Activated CD8-positive, alpha-beta T cell treated with anti-CD3 and anti-CD28 coated beads for 36 hours (primary cell): ENCODE results near the gene PHLDB1. TPM values are rescaled to one million over a fixed set of nuclear protein-coding genes. Genes with fewer than 3 reads are reported as not detected.

ENCODE experiments used
- ATAC-seq: fragments of 200-7000 bp; cut with Tn5 transposase; one replicate; pipeline ENCODE4 v1.10.0; 2021; ENCODE audit warnings: mild to moderate bottlenecking, moderate library complexity
- CTCF ChIA-PET: fragments of 350-600 bp; sonication (Branson Sonifier 250); formaldehyde crosslinking; loops from one replicate; lab custom pipeline; 2021; ENCODE audit warnings: antibody characterized with exemption; lab: Charles Lee
- POLR2A ChIA-PET: fragments of 350-600 bp; sonication (Branson Sonifier 250); formaldehyde crosslinking; loops from one replicate; lab custom pipeline; 2021; ENCODE audit warnings: antibody characterized with exemption; lab: Charles Lee
- DNase-seq: peaks from one replicate; pipeline ENCODE4 v3.0.0-alpha.2; 2020
- H3K27ac Mint-ChIP-seq: one replicate; pipeline ENCODE4 v1.8.0; 2021; ENCODE audit warnings: mild to moderate bottlenecking, mixed read lengths
- H3K27me3 Mint-ChIP-seq: one replicate; pipeline ENCODE4 v1.8.0; 2021; ENCODE audit warnings: mixed read lengths
- H3K36me3 Mint-ChIP-seq: one replicate; pipeline ENCODE4 v1.8.0; 2021; ENCODE audit warnings: low read depth, mixed read lengths
- H3K4me1 Mint-ChIP-seq: one replicate; pipeline ENCODE4 v1.8.0; 2021; ENCODE audit warnings: low read depth, mixed read lengths
- H3K4me3 Mint-ChIP-seq: one replicate; pipeline ENCODE4 v1.8.0; 2021; ENCODE audit warnings: mild to moderate bottlenecking, moderate library complexity, mixed read lengths
- H3K9me3 Mint-ChIP-seq: one replicate; pipeline ENCODE4 v1.8.0; 2021; ENCODE audit warnings: mixed read lengths
- CTCF ChIP-seq: fragments of 200-600 bp; IDR thresholded peaks from one replicate; pipeline ENCODE4 v1.8.0; 2022; ENCODE audit warnings: antibody characterized with exemption, mild to moderate bottlenecking
- intact Hi-C: fragments of 100-400 bp; cut with micrococcal nuclease; formaldehyde crosslinking; loops from one replicate; pipeline ENCODE4 v1.10.0; 2022
- total RNA-seq, 2 experiments: library from RNA; stranded (reverse); gene quantifications; one replicate each; pipeline ENCODE4 v1.2.3, GENCODE V29; 2021

Gene PHLDB1
- total RNA-seq, 2 experiments from 2014 or later, result 3.0 to 5.1 TPM

DNA sequence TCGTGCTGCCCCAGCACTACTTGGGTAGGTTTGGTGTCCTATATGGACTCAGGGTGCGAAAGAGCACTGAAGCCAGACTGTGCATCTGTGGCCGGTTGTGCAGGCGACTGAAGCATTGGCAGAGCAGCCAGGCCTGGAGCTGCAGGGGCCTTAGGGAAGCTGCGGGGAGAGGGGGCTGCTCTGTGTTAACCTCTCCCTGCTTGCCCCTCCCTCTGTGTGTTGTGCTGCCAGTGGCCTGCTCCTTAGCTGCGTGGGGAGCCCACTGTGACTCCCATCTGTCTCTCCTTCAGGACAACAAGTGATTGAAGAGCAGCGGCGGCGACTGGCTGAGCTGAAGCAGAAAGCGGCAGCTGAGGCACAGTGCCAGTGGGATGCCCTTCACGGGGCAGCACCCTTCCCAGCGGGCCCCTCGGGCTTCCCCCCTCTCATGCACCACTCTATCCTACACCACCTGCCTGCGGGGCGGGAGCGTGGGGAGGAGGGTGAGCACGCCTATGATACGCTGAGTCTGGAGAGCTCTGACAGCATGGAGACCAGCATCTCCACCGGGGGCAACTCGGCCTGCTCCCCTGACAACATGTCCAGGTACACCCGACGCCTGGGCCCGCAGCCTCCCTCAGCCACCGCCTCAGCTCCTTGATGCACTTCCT is 37.8 kb downstream of the PHLDB1 start:
- Mint-ChIP-seq H3K9me3 (no peaks in the 10 kb centered on the region), H3K36me3 (no peaks in the 10 kb centered on the region), H3K27ac (no peak overlapping the region), H3K4me1 (no peaks in the 10 kb centered on the region), H3K27me3 (no peaks in the 10 kb centered on the region), H3K4me3 (no peak overlapping the region)
- TF ChIP-seq CTCF, result no peak
- ChIA-PET POLR2A (interaction anchor here (0.5 to 1.0 kb wide), 2 partner anchors 12 to 470 kb away, joined by 3 to 4 read pairs; no protein-coding TSS in a partner anchor), CTCF (interaction anchor here (2.5 kb wide), 1 partner anchor 15 kb away, joined by 10 read pairs; no protein-coding TSS in a partner anchor)
- DNase-seq, result no peak
- no peak for ATAC-seq
- intact Hi-C loops, result no loop called here

- no peaks in the 10 kb centered on the region for H3K36me3 Mint-ChIP-seq
- intact Hi-C loops, result no loop called here
- H3K27me3 Mint-ChIP-seq, result no peaks in the 10 kb centered on the region
- no peaks in the 10 kb centered on the region for H3K4me1 Mint-ChIP-seq
- POLR2A ChIA-PET, result no interaction called here
- DNase-seq (no peak), ATAC-seq (no peak)
- no peak overlapping the region for H3K27ac Mint-ChIP-seq
- no peaks in the 10 kb centered on the region for H3K9me3 Mint-ChIP-seq
- no peak for TF ChIP-seq CTCF
- CTCF ChIA-PET, result no interaction called here
- H3K4me3 Mint-ChIP-seq, result no peak overlapping the region
These were observed 39.0 kb downstream of the PHLDB1 start for GRCh38 chr11:118646393-118646792.

DNA sequence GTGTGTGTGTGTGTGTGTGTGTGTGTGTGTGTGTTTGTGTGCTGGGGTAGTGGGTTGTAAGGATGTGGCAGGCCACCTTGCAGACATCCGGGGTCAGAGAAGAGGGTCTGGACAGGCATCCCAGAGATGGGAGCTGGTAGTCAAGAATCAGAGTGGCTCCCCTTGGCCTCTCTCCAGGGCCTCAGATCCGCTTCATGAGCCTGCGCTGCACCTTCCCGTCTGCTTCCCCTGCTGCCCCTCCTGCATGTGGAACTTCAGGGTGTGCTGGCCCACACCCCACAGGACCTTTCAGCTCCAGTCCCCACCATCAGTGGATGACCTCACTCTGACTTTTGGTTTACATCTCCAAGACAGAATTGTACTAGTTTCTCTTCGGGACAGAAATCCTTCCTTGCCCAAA is 40.9 kb downstream of the PHLDB1 start:
- intact Hi-C loops, result no loop called here
- POLR2A ChIA-PET, result no interaction called here
- Mint-ChIP-seq H3K4me3 (no peak overlapping the region), H3K27me3 (no peaks in the 10 kb centered on the region), H3K9me3 (no peaks in the 10 kb centered on the region), H3K27ac (no peak overlapping the region), H3K36me3 (no peaks in the 10 kb centered on the region), H3K4me1 (peaks cover 6% of the 10 kb centered on the region)
- TF ChIP-seq CTCF, result no peak
- CTCF ChIA-PET, result interaction anchor here (1.0 to 2.1 kb wide), 3 partner anchors 10 to 36 kb away, joined by 3 to 5 read pairs (median 4); no protein-coding TSS in a partner anchor
- DNase-seq, result no peak
- ATAC-seq, result no peak

DNA sequence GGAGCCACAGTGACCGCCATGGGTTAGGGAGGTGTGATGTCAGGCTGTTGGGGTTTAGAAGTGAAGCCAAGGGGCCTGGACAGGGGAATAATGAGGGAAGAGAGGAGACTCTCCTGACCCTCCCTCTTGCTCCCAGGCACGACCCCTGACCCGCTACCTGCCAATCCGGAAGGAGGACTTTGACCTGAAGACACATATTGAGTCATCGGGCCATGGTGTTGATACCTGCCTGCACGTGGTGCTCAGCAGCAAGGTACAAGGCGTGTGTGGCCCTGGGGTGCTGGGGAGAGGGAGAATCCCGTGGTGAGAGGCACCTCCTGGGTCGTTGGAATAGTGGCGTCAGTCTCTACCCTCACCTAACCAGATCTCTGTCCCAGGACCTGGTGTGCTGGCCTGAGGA is 42.5 kb downstream of the PHLDB1 start:
- no peaks in the 10 kb centered on the region for H3K27me3 Mint-ChIP-seq
- peaks cover 6% of the 10 kb centered on the region for H3K4me1 Mint-ChIP-seq
- H3K36me3 Mint-ChIP-seq, result no peaks in the 10 kb centered on the region
- no peak overlapping the region for H3K27ac Mint-ChIP-seq
- TF ChIP-seq CTCF, result no peak
- ATAC-seq (no peak), DNase-seq (no peak)
- intact Hi-C loops, result no loop called here
- ChIA-PET CTCF (interaction anchor here (1.0 kb wide), 1 partner anchor 9 kb away, joined by 3 read pairs; no protein-coding TSS in a partner anchor), POLR2A (no interaction called here)
- H3K9me3 Mint-ChIP-seq, result no peaks in the 10 kb centered on the region
- no peak overlapping the region for H3K4me3 Mint-ChIP-seq

- ChIA-PET CTCF (interaction anchor here (1.0 kb wide), 1 partner anchor 9 kb away, joined by 3 read pairs; no protein-coding TSS in a partner anchor), POLR2A (no interaction called here)
- no peak for TF ChIP-seq CTCF
- peaks cover 6% of the 10 kb centered on the region for H3K4me1 Mint-ChIP-seq
- ATAC-seq (no peak), DNase-seq (no peak)
- no peak overlapping the region for H3K27ac Mint-ChIP-seq
- no peak overlapping the region for H3K4me3 Mint-ChIP-seq
- no peaks in the 10 kb centered on the region for H3K36me3 Mint-ChIP-seq
- no peaks in the 10 kb centered on the region for H3K27me3 Mint-ChIP-seq
- H3K9me3 Mint-ChIP-seq, result no peaks in the 10 kb centered on the region
- intact Hi-C loops, result no loop called here
These were observed 43.0 kb downstream of the PHLDB1 start for GRCh38 chr11:118650366-118650765.
